ENCODE measurements around the gene RIMBP3C. TPM values are rescaled to one million over a fixed set of nuclear protein-coding genes. Genes with fewer than 3 reads are reported as not detected.
"Not testable (repeated sequence)": the region's sequence is repeated elsewhere in the genome, so short reads cannot be mapped to it uniquely, and the experiment has no call there.

The RIMBP3C gene
- total RNA-seq, 1 donor from 2014 or later = 0.12 TPM

DNA sequence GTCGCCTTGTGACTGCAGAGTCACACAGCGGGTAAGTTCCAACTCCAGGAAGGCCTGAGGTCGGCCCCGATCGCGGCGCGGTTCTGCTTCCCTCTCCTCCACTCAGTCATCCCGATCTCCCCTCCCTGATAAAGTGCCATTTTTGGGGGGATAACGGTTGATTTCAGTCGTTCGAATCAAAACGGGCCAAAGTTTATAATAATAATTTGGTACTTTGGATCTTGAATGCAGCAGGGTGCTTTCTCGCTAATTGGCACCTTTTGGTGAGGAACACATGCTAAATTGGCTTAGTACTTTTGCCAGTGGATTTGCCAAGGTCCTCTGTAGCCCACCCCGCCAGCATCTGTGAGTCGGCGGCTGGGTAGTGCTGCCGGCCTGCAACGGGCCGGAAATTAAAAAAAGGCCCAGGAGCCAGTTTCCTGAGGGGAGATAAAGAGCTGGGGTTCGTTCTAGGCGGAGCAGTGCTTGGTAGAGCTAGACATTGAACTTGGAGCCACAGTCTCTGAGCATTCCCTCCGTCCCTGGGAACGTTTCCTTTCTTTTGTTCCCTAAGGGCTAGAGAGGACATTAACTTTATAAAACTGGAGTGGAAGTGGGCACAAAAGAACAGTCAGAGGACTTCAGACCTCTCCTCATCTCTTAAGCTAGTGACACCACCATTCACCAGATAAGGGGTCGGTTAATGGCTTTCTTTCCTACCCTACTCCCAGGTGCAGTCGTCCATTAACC, 17.2 kb upstream of the RIMBP3C start:
- TF ChIP-seq, protein P1, sequence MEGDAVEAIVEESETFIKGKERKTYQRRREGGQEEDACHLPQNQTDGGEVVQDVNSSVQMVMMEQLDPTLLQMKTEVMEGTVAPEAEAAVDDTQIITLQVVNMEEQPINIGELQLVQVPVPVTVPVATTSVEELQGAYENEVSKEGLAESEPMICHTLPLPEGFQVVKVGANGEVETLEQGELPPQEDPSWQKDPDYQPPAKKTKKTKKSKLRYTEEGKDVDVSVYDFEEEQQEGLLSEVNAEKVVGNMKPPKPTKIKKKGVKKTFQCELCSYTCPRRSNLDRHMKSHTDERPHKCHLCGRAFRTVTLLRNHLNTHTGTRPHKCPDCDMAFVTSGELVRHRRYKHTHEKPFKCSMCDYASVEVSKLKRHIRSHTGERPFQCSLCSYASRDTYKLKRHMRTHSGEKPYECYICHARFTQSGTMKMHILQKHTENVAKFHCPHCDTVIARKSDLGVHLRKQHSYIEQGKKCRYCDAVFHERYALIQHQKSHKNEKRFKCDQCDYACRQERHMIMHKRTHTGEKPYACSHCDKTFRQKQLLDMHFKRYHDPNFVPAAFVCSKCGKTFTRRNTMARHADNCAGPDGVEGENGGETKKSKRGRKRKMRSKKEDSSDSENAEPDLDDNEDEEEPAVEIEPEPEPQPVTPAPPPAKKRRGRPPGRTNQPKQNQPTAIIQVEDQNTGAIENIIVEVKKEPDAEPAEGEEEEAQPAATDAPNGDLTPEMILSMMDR (conservative IDR thresholded peaks at IDR 0.05; ENCODE audit: low read depth, low read length) = no peak
- DNase-seq (ENCODE audit: low read depth) = no peak
- peak overlapping the region; percentile 80 for H3K4me3 ChIP-seq (ENCODE audit: low read depth, low read length)

DNA sequence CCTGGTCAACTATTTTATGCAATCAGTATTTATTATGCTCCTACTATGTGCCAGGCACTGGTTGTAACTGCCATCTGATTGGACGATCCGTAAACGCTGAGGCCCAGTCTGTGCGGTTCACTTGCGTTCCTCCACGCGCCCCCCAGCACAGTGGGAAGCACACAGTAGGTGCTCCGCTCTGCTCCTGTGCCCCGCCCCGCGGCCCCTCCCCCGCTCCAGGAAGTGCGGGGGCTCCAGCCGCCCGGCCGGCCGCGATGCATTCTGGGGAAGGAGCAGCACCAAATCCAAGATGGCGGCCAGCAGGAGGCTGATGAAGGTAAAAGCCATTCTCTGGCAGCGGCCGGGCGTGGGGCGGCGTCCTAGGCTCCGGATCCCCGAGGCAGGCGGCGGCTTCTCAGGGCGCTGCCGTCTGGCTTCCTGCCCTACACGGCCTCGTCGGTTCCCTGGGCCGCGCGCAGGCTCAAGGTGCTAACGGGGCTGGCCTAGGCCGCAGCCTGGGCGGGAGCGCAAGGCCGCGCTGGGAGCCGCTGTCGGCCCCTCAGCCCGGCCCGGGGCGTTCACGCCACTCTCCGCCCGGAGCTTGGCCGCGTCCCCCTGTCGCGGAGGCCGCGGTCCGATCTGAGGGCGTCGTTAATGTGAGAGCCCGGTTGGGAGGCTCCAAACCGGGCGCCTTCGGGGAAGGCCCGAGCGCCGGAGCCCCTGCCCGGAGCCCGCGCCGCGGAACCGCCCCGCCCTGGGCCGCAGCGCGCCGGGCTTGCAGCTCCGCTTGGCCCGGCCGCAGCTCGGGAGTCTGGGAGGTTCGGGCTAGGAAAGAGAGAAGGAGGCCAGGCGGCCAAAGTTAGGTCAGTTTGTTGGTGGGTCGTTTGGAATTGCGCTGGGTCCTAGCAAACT, 16.4 kb upstream of the RIMBP3C start, which contains the start of gene UBE2L3:
TSS of gene UBE2L3 (plus strand) at position 259 of the 891 bp plus-strand sequence. CDS start at position 290, 31 bp downstream.
- no peak for DNase-seq (ENCODE audit: low read depth)
- peak within 1 kb of the TSS; percentile 80 for H3K4me3 ChIP-seq (ENCODE audit: low read depth, low read length)
- TF ChIP-seq, protein P1 (conservative IDR thresholded peaks at IDR 0.05; ENCODE audit: low read depth, low read length) = no peak

DNA sequence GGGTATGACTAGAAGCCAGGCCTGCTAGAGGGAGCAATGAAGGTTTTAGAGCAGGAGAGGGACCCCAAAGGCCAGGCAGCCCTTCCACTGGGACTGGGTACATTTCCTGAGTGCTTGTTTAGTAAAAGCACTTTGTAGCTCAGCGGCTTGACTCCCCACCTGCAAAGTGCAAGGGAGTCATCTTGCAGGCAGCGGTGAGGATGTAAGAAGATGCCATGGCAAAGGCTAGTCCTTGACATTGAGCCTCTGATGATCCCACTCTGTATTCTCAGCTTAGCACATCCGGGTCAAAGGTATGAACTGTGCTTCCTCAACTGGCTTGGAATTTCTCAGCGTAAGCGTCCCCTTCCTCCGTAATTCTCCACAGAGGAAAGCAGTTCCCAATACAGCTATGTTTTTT, 13.2 kb upstream of the RIMBP3C start:
- DNase-seq (ENCODE audit: low read depth) = no peak
- TF ChIP-seq, protein P1 (conservative IDR thresholded peaks at IDR 0.05; ENCODE audit: low read depth, low read length) = no peak
- no peak overlapping the region for H3K4me3 ChIP-seq (ENCODE audit: low read depth, low read length)

GRCh38 chr22:21563912-21564311, 12.7 kb upstream of the RIMBP3C start:
- H3K4me3 ChIP-seq (ENCODE audit: low read depth, low read length) = no peak overlapping the region
- TF ChIP-seq, protein P1 (conservative IDR thresholded peaks at IDR 0.05; ENCODE audit: low read depth, low read length) = no peak
- DNase-seq (ENCODE audit: low read depth) = no peak

GRCh38 chr22:21560657-21561056, 9.4 kb upstream of the RIMBP3C start:
- not testable (repeated sequence) for DNase-seq (ENCODE audit: low read depth); H3K4me3 ChIP-seq (ENCODE audit: low read depth, low read length)

- not testable (repeated sequence) for H3K4me3 ChIP-seq (ENCODE audit: low read depth, low read length); DNase-seq (ENCODE audit: low read depth)
These were observed 8.3 kb upstream of the RIMBP3C start for GRCh38 chr22:21559345-21560125.

- not testable (repeated sequence) for H3K4me3 ChIP-seq (ENCODE audit: low read depth, low read length); DNase-seq (ENCODE audit: low read depth)
These were observed 598 bp downstream of the RIMBP3C start for GRCh38 chr22:21550678-21551047.

GRCh38 chr22:21550008-21550677, 1.1 kb downstream of the RIMBP3C start:
- not testable (repeated sequence) for DNase-seq (ENCODE audit: low read depth)

DNA sequence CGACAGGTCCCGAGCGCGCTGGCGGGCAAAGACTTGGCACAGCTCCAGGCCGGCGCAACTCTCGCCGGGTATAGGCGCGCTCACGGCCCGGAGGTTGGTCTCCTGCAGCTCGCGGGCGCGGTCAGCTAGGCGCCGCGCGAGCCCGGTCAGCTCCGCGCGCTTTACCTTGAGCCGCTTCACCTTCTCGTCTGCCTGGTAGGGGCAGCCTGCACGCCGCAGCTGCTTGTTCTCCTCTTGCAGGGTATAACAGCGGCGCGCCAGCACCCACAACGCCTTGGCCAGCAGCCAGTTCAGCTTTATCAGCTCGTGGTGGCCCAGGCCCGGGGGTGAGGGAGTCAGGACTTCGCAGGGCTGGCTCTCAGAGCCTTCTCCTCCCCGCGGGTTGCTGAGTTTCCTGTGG, 1.7 kb downstream of the RIMBP3C start:
- not testable (repeated sequence) for H3K4me3 ChIP-seq (ENCODE audit: low read depth, low read length); DNase-seq (ENCODE audit: low read depth)

More at GRCh38 chr22:21550008-21550677, 1.1 kb downstream of the RIMBP3C start:
- not testable (repeated sequence) for H3K4me3 ChIP-seq (ENCODE audit: low read depth, low read length)

GRCh38 chr22:21544432-21545322, 6.6 kb downstream of the RIMBP3C start:
- H3K4me3 ChIP-seq (ENCODE audit: low read depth, low read length); DNase-seq (ENCODE audit: low read depth): not testable (repeated sequence)

GRCh38 chr22:21539862-21540261, 11.4 kb downstream of the RIMBP3C start:
- not testable (repeated sequence) for DNase-seq (ENCODE audit: low read depth); H3K4me3 ChIP-seq (ENCODE audit: low read depth, low read length)
